ENCODE data around the gene TXNL1.

The TXNL1 gene

DNA sequence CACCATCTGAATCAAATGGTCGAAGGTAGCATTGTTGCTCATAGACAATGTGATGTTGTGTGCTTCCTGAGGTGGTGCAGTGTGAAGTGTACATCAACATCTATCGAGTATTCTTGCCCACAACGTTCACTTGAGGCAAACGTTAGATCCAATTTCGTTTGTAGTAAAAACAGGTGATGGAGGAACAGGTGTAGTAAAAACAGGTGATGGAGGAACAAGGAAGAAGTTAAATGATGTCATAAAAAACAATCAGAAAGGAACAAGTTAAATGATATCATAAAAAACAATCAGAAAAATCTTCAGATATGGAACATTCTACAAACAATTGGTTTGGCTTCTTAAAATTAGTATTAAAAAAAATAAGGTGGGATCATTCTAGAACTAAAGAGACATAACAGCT, 24.1 kb upstream of the TXNL1 start:
- DNase-seq (ENCODE audit: low read depth in 1 of 2, low spot score in 1 of 2) = no peak
- no peak overlapping the region for H3K27ac ChIP-seq (replicated peaks)
- no peaks in the 10 kb centered on the region for H3K27me3 ChIP-seq (ENCODE audit: insufficient read depth, poor library complexity, severe bottlenecking)
- no peak for TF ChIP-seq CTCF (IDR thresholded peaks at IDR 0.05; ENCODE audit: insufficient read depth, low read length)
- TF ChIP-seq GABPA (IDR thresholded peaks at IDR 0.05; ENCODE audit: low read depth) = no peak
- no peak for TF ChIP-seq POLR2AphosphoS5 (IDR thresholded peaks at IDR 0.05; ENCODE audit: low read depth)
- no peak for TF ChIP-seq REST (IDR thresholded peaks at IDR 0.05; ENCODE audit: insufficient replicate concordance, low read depth)
- no peak for TF ChIP-seq SPI1 (IDR thresholded peaks at IDR 0.05; ENCODE audit: borderline replicate concordance, low read depth)
- H3K4me3 ChIP-seq (replicated peaks; ENCODE audit: insufficient read depth, low read length) = no peak overlapping the region

- no peak for DNase-seq (ENCODE audit: low read depth in 1 of 2, low spot score in 1 of 2)
- Histone ChIP-seq H3K27me3 (ENCODE audit: insufficient read depth, poor library complexity, severe bottlenecking) (no peaks in the 10 kb centered on the region), H3K4me3 (replicated peaks; ENCODE audit: insufficient read depth, low read length) (no peak overlapping the region), H3K27ac (replicated peaks) (no peak overlapping the region)
- no peak for TF ChIP-seq CTCF (IDR thresholded peaks at IDR 0.05; ENCODE audit: insufficient read depth, low read length)
- TF ChIP-seq POLR2AphosphoS5 (IDR thresholded peaks at IDR 0.05; ENCODE audit: low read depth) = no peak
- no peak for TF ChIP-seq SPI1 (IDR thresholded peaks at IDR 0.05; ENCODE audit: borderline replicate concordance, low read depth)
- no peak for TF ChIP-seq GABPA (IDR thresholded peaks at IDR 0.05; ENCODE audit: low read depth)
- no peak for TF ChIP-seq REST (IDR thresholded peaks at IDR 0.05; ENCODE audit: insufficient replicate concordance, low read depth)
Observed at GRCh38 chr18:56662063-56662408, 23.6 kb upstream of the TXNL1 start.

DNA sequence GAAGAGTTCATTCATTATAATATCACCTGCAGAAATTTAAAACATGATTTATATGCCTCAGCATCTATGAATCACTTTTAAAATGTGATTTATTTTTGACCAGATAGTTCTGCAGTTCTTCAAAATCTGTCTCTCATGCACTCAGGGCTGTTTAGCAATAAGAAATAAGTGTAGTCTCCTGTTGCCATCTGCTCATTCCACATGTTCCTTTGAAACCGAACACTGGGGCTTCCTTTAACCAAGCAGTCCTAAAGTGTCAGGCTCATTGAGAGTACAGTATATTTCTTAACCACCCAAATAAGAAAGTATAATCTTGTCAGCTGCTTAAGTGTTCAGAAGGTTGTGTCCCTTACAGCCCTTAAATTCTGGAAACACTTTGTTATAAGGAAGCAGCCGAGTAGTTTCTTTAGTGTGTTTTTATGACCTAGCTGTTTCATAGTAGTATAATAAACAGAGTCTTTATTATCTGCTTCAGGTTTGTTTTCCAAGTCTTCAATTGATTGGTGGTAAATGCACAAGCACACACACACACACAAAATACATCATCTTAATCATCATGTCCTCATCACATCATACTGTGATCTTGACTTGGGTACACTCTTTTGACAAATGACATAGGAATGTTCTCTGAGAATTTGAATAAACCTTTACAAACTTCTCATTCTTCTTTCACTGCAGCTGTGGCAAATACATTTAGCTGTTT, 23.1 kb upstream of the TXNL1 start:
- Histone ChIP-seq H3K27me3 (ENCODE audit: insufficient read depth, poor library complexity, severe bottlenecking) (no peaks in the 10 kb centered on the region), H3K4me3 (replicated peaks; ENCODE audit: insufficient read depth, low read length) (no peak overlapping the region), H3K27ac (replicated peaks) (no peak overlapping the region)
- no peak for DNase-seq (ENCODE audit: low read depth in 1 of 2, low spot score in 1 of 2)
- TF ChIP-seq CTCF (IDR thresholded peaks at IDR 0.05; ENCODE audit: insufficient read depth, low read length) = no peak
- TF ChIP-seq SPI1 (IDR thresholded peaks at IDR 0.05; ENCODE audit: borderline replicate concordance, low read depth) = no peak
- TF ChIP-seq POLR2AphosphoS5 (IDR thresholded peaks at IDR 0.05; ENCODE audit: low read depth) = no peak
- no peak for TF ChIP-seq REST (IDR thresholded peaks at IDR 0.05; ENCODE audit: insufficient replicate concordance, low read depth)
- TF ChIP-seq GABPA (IDR thresholded peaks at IDR 0.05; ENCODE audit: low read depth) = no peak

Data from HL-60 (cell line).